SU-DHL-6 (cell line): ENCODE results near the gene AHCY.
"Not testable (repeated sequence)": the region's sequence is repeated elsewhere in the genome, so short reads cannot be mapped to it uniquely, and the experiment has no call there.

Experiments
- H2AFZ ChIP-seq: fragments of 200-600 bp; sonication (generic); 2 replicates; pipeline ENCODE4 v1.6.1; 2014; ENCODE audit warnings: low read depth, mild to moderate bottlenecking, moderate library complexity, mixed read lengths, antibody characterized with exemption, low read length; ENCODE audit not compliant: severe bottlenecking
- H3F3A ChIP-seq: fragments of 200-600 bp; shearing (Covaris generic); 2 replicates; pipeline ENCODE4 v1.6.0; 2016; ENCODE audit warnings: antibody characterized with exemption, mild to moderate bottlenecking; ENCODE audit not compliant: insufficient read depth
- H3K27ac ChIP-seq: fragments of 200-600 bp; sonication (generic); 2 replicates; pipeline ENCODE4 v1.5.1; 2016; ENCODE audit warnings: low read depth, mild to moderate bottlenecking, low read length, moderate library complexity, mixed read lengths
- H3K27me3 ChIP-seq: fragments of 200-600 bp; sonication (generic), shearing (Covaris generic); 2 replicates; pipeline ENCODE4 v1.6.0; 2014; ENCODE audit warnings: mild to moderate bottlenecking, low read length
- H3K36me3 ChIP-seq: fragments of 200-600 bp; sonication (generic); 2 replicates; pipeline ENCODE4 v1.6.1; 2014; ENCODE audit warnings: mild to moderate bottlenecking, low read length, mixed read lengths
- H3K4me2 ChIP-seq: fragments of 300-600, 200-600 bp; shearing (Covaris generic), sonication (generic); 2 replicates; pipeline ENCODE4 v1.6.0; 2014; ENCODE audit warnings: low read length, low read depth, mild to moderate bottlenecking; ENCODE audit not compliant: poor library complexity, severe bottlenecking
- H3K4me3 ChIP-seq: fragments of 200-600 bp; sonication (generic); 2 replicates; pipeline ENCODE4 v1.5.1; 2014; ENCODE audit warnings: antibody characterized with exemption, low read length, mild to moderate bottlenecking, mixed read lengths; ENCODE audit not compliant: insufficient read depth, poor library complexity, severe bottlenecking
- H3K79me2 ChIP-seq: fragments of 200-600 bp; sonication (generic); 2 replicates; pipeline ENCODE4 v1.6.1; 2014; ENCODE audit warnings: mild to moderate bottlenecking, low read length, moderate library complexity; ENCODE audit not compliant: insufficient read depth
- H3K9ac ChIP-seq: fragments of 200-600 bp; sonication (generic); 2 replicates; pipeline ENCODE4 v1.7.0; 2014; ENCODE audit warnings: mild to moderate bottlenecking, low read length
- H3K9me2 ChIP-seq: fragments of 200-600 bp; sonication (generic); replicated peaks from 2 replicates; pipeline ENCODE4 v1.6.1; 2014; ENCODE audit warnings: low read length; ENCODE audit not compliant: insufficient read depth
- H3K9me3 ChIP-seq: fragments of 200-600 bp; sonication (generic); 2 replicates; pipeline ENCODE4 v1.6.1; 2014; ENCODE audit warnings: low read length, mixed read lengths; ENCODE audit not compliant: insufficient read depth
- H4K20me1 ChIP-seq: fragments of 200-600 bp; sonication (generic); 2 replicates; pipeline ENCODE4 v1.6.1; 2014; ENCODE audit warnings: low read depth, mild to moderate bottlenecking, antibody characterized with exemption, low read length, moderate library complexity, mixed read lengths
- EZH2phosphoT487 ChIP-seq: fragments of 200-600 bp; sonication (generic), shearing (Covaris generic); conservative IDR thresholded peaks from 2 replicates; pipeline ENCODE4 v1.6.1; 2018; ENCODE audit warnings: mild to moderate bottlenecking, antibody characterized with exemption, low read length, moderate library complexity, mixed read lengths
- TF ChIP-seq, protein P1 (sequence below): fragments of 200-600 bp; sonication (generic); IDR thresholded peaks from one replicate; pipeline ENCODE4 v1.5.1; 2017; ENCODE audit warnings: antibody characterized with exemption, mild to moderate bottlenecking, low read length, moderate library complexity; ENCODE audit not compliant: insufficient read depth, poor library complexity, severe bottlenecking

AHCY gene

DNA sequence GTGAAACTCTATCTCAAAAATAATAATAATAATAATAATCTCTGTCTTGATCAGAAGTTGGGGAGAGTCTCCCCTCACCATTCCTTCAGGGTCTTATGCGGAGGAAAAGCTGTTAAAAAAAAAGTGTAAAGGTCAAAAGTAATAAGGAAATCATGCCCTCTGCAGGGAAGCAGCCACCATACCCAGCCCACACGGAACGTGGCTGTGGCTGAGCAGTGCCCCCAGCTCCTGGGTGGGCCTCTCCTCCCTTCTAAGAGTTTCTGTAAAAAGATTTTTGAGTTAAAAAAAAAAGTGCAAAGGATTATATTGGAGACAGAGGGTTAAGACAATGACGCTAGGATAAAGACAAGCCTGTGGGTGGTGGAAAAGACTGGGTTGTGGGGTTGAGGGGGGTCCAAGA lies 30.6 kb upstream of the AHCY start:
- Histone ChIP-seq H2AFZ (no peak overlapping the region), H3K27ac (no peak overlapping the region)

DNA sequence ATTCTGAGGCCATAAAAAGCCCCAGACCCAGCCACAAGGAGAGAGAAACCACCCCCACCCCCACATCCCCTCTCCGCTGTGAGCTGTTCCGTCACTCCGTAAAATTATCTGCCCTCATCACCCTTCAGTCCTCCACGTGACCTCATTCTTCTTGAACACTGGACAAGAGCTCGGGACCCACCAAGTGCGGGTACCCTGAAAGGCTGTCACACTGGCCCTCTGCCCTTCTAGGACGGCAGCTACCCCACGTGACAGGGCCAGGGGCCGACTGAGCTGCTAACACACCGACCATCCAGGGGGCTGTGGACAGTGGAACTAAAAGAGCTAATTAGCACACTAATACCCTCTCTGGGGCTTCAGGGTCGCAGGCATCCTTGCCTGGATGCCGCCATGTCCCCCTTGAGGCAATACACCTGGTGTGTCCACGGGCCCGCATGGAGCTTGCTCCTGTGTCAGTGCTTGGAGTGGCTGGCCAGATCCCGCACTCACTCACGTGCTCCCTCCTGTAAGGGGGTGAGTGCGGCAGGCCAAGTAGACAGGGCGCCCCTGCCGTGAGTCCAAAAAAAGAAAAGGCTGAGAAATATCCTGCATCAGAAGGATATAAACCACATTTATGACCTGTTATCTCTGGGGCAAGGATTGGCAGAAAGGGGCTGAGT lies 29.2 kb upstream of the AHCY start:
- no peak for TF ChIP-seq EZH2phosphoT487
- TF ChIP-seq, protein P1, sequence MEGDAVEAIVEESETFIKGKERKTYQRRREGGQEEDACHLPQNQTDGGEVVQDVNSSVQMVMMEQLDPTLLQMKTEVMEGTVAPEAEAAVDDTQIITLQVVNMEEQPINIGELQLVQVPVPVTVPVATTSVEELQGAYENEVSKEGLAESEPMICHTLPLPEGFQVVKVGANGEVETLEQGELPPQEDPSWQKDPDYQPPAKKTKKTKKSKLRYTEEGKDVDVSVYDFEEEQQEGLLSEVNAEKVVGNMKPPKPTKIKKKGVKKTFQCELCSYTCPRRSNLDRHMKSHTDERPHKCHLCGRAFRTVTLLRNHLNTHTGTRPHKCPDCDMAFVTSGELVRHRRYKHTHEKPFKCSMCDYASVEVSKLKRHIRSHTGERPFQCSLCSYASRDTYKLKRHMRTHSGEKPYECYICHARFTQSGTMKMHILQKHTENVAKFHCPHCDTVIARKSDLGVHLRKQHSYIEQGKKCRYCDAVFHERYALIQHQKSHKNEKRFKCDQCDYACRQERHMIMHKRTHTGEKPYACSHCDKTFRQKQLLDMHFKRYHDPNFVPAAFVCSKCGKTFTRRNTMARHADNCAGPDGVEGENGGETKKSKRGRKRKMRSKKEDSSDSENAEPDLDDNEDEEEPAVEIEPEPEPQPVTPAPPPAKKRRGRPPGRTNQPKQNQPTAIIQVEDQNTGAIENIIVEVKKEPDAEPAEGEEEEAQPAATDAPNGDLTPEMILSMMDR = no peak
- Histone ChIP-seq H3K9me3 (no peaks in the 10 kb centered on the region), H3K9me2 (no peaks in the 10 kb centered on the region), H3K27me3 (no peaks in the 10 kb centered on the region), H3K36me3 (no peaks in the 10 kb centered on the region), H3F3A (no peaks in the 10 kb centered on the region), H3K4me3 (no peak overlapping the region), H3K4me2 (no peak overlapping the region), H2AFZ (no peak overlapping the region), H4K20me1 (no peaks in the 10 kb centered on the region), H3K79me2 (no peaks in the 10 kb centered on the region), H3K9ac (no peak overlapping the region), H3K27ac (no peak overlapping the region)

More for the DNA sequence above, 30.6 kb upstream of the AHCY start:
- no peaks in the 10 kb centered on the region for H3F3A ChIP-seq
- no peak overlapping the region for H3K9ac ChIP-seq
- H3K27me3 ChIP-seq = no peaks in the 10 kb centered on the region
- H3K4me2 ChIP-seq = no peak overlapping the region
- H3K9me2 ChIP-seq = no peaks in the 10 kb centered on the region
- H3K9me3 ChIP-seq = no peaks in the 10 kb centered on the region
- H4K20me1 ChIP-seq = no peaks in the 10 kb centered on the region
- H3K4me3 ChIP-seq = no peak overlapping the region
- H3K36me3 ChIP-seq = no peaks in the 10 kb centered on the region
- TF ChIP-seq EZH2phosphoT487 = no peak
- TF ChIP-seq, protein P1 = no peak
- H3K79me2 ChIP-seq = no peaks in the 10 kb centered on the region

DNA sequence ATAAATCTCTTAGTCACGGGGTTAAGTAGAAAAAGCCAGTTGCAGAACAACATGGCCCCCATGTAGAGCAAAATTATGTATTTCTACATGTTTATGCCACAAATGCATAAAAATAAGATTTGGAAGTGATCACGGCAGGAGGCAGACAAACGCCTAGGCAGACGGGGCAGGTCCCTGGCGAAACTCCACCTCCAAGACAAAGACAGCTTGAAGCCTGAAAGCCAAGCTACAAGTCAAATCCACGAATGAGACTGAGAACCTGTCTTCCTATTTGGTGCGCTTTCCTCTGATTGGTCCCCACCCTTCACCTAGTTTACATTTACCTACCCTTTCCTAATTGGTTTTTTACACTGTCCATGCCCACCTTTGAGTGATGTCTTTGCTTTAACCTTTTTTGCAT lies 28.7 kb upstream of the AHCY start:
- Histone ChIP-seq H3K9me3 (no peaks in the 10 kb centered on the region), H3K79me2 (no peaks in the 10 kb centered on the region), H3K27me3 (no peaks in the 10 kb centered on the region), H3K9ac (no peak overlapping the region), H3K9me2 (no peaks in the 10 kb centered on the region), H3K4me3 (no peak overlapping the region), H3K27ac (no peak overlapping the region), H3K4me2 (no peak overlapping the region), H4K20me1 (no peaks in the 10 kb centered on the region), H2AFZ (no peak overlapping the region), H3F3A (no peaks in the 10 kb centered on the region), H3K36me3 (no peaks in the 10 kb centered on the region)
- TF ChIP-seq EZH2phosphoT487 = no peak
- TF ChIP-seq, protein P1 = no peak

DNA sequence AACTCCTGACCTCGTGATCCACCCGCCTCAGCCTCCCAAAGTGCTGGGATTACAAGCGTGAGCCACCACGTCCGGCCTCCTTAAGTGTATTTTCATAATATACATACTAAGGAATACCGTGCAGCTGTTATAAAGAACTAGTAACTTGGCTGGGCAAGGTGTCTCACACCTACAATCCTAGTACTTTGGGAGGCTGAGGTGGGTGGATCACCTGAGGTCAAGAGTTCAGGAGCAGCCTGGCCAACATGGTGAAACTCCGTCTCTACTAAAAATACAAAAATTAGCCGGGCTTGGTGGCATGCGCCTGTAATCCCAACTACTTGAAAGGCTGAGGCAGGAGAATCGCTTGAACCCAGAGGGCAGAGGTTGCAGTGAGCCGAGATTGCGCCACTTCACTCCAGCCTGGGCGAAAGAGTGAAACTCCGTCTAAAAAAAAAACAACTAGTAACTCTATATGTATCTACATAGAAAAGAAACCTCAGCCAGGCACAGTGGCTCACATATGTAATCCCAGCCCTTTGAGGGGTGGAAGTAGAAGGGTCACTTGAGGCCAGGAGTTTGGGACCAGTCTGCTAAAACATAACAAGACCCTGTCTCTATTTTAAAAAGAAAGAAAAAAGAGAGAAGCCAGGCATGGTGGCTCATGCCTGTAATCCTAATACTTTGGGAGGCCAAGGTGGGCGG lies 27.8 kb upstream of the AHCY start:
- not testable (repeated sequence) for H3K36me3 ChIP-seq, H3K27ac ChIP-seq, H2AFZ ChIP-seq, H4K20me1 ChIP-seq, H3K79me2 ChIP-seq, H3K9ac ChIP-seq, H3F3A ChIP-seq, H3K9me3 ChIP-seq, H3K4me2 ChIP-seq, H3K27me3 ChIP-seq, H3K9me2 ChIP-seq, H3K4me3 ChIP-seq
